ENCODE results near the gene LRRC53. TPM values are rescaled to one million over a fixed set of nuclear protein-coding genes. Genes with fewer than 3 reads are reported as not detected.

The LRRC53 gene
- polyA plus RNA-seq, 2 of the 4 experiments (the other 2 are of a cell fraction): not detected

DNA sequence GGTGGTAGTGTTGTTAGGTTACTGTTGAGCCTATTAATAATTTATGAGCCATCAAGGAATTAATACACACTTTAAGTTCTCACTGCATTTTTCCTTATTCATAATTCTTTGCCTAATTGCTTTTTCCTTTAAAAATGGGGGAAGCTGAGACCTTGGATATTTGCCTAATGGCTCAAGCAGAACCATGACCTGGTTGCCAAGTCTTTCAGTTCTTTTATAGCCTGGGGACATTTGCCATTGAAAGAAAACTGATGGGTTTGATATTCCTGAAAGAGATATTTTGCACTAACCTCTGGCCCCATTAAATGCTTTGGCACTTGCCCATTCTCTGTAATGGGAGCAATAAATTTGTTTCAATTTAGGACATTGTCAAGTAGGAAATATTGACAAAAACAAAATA, 18.5 kb upstream of the LRRC53 start:
- H3K4me1 ChIP-seq: no peaks in the 10 kb centered on the region
- ChIA-PET POLR2A (no interaction called here), CTCF (no interaction called here)
- H3K27ac ChIP-seq: no peak overlapping the region
- no peaks in the 10 kb centered on the region for H3K9me3 ChIP-seq
- H3K4me2 ChIP-seq: no peak overlapping the region
- ATAC-seq: no peak
- TF ChIP-seq KDM5A (IDR thresholded peaks at IDR 0.05) (no peak), FOSL2 (IDR thresholded peaks at IDR 0.05) (no peak), FOSL2 (CRISPR knock-in tag; IDR thresholded peaks at IDR 0.05) (no peak), HOXB5 (CRISPR knock-in tag; IDR thresholded peaks at IDR 0.05) (no peak), HDAC2 (IDR thresholded peaks at IDR 0.05) (no peak), FOSB (CRISPR knock-in tag; IDR thresholded peaks at IDR 0.05) (no peak), SREBF2 (IDR thresholded peaks at IDR 0.05) (no peak), JUNB (IDR thresholded peaks at IDR 0.05) (no peak), NPAS2 (CRISPR knock-in tag; IDR thresholded peaks at IDR 0.05; ENCODE audit: borderline replicate concordance) (no peak), EHMT2 (IDR thresholded peaks at IDR 0.05; ENCODE audit: low read depth) (no peak)
- TF ChIP-seq, protein P1, sequence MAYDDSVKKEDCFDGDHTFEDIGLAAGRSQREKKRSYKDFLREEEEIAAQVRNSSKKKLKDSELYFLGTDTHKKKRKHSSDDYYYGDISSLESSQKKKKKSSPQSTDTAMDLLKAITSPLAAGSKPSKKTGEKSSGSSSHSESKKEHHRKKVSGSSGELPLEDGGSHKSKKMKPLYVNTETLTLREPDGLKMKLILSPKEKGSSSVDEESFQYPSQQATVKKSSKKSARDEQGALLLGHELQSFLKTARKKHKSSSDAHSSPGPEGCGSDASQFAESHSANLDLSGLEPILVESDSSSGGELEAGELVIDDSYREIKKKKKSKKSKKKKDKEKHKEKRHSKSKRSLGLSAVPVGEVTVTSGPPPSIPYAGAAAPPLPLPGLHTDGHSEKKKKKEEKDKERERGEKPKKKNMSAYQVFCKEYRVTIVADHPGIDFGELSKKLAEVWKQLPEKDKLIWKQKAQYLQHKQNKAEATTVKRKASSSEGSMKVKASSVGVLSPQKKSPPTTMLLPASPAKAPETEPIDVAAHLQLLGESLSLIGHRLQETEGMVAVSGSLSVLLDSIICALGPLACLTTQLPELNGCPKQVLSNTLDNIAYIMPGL (CRISPR knock-in tag; IDR thresholded peaks at IDR 0.05; ENCODE audit: borderline replicate concordance): no peak
- TF ChIP-seq, protein P2, sequence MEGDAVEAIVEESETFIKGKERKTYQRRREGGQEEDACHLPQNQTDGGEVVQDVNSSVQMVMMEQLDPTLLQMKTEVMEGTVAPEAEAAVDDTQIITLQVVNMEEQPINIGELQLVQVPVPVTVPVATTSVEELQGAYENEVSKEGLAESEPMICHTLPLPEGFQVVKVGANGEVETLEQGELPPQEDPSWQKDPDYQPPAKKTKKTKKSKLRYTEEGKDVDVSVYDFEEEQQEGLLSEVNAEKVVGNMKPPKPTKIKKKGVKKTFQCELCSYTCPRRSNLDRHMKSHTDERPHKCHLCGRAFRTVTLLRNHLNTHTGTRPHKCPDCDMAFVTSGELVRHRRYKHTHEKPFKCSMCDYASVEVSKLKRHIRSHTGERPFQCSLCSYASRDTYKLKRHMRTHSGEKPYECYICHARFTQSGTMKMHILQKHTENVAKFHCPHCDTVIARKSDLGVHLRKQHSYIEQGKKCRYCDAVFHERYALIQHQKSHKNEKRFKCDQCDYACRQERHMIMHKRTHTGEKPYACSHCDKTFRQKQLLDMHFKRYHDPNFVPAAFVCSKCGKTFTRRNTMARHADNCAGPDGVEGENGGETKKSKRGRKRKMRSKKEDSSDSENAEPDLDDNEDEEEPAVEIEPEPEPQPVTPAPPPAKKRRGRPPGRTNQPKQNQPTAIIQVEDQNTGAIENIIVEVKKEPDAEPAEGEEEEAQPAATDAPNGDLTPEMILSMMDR (IDR thresholded peaks at IDR 0.05): no peak
- TF ChIP-seq, protein P3, sequence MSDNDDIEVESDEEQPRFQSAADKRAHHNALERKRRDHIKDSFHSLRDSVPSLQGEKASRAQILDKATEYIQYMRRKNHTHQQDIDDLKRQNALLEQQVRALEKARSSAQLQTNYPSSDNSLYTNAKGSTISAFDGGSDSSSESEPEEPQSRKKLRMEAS (IDR thresholded peaks at IDR 0.05): no peak
- TF ChIP-seq, protein P4, sequence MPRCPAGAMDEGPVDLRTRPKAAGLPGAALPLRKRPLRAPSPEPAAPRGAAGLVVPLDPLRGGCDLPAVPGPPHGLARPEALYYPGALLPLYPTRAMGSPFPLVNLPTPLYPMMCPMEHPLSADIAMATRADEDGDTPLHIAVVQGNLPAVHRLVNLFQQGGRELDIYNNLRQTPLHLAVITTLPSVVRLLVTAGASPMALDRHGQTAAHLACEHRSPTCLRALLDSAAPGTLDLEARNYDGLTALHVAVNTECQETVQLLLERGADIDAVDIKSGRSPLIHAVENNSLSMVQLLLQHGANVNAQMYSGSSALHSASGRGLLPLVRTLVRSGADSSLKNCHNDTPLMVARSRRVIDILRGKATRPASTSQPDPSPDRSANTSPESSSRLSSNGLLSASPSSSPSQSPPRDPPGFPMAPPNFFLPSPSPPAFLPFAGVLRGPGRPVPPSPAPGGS (IDR thresholded peaks at IDR 0.05): no peak
- FAIRE-seq: no peak
- no peak overlapping the region for H3K4me3 ChIP-seq
- DNase-seq (ENCODE audit: low read depth in 1 of 2, low spot score in 1 of 2): no peak

DNA sequence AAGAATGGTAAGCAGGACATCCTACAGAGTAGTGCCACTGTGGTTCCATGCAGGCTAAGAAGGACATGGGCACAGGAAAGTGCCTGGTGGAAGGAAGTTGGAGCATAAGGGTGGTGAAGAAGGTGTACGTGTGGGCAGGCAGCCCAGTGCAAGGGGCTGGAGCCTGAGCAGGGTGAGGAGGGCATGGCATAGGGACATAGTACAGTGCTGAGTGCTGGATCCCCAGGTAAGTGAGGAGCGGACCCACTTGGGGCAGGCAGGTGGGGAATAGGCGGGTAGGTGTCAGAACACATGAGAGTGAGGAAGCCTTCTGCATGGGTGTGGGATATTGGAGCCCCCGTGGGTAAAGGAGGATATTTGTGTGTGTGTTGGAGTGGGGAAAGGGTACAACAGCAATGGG, 15.7 kb upstream of the LRRC53 start:
- Histone ChIP-seq H3K9me3 (no peaks in the 10 kb centered on the region), H3K4me1 (no peaks in the 10 kb centered on the region), H3K27ac (no peak overlapping the region), H3K4me3 (no peak overlapping the region), H3K4me2 (no peak overlapping the region)
- CTCF ChIA-PET: no interaction called here
- DNase-seq (ENCODE audit: low read depth in 1 of 2, low spot score in 1 of 2) (no peak), ATAC-seq (no peak), FAIRE-seq (no peak)
- POLR2A ChIA-PET: no interaction called here
- WGBS (ENCODE audit: missing lambda C conversion rate): 8% methylated on average over 4 of the region's 4 CpGs
- TF ChIP-seq, protein P5, sequence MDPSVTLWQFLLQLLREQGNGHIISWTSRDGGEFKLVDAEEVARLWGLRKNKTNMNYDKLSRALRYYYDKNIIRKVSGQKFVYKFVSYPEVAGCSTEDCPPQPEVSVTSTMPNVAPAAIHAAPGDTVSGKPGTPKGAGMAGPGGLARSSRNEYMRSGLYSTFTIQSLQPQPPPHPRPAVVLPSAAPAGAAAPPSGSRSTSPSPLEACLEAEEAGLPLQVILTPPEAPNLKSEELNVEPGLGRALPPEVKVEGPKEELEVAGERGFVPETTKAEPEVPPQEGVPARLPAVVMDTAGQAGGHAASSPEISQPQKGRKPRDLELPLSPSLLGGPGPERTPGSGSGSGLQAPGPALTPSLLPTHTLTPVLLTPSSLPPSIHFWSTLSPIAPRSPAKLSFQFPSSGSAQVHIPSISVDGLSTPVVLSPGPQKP (IDR thresholded peaks at IDR 0.05; ENCODE audit: low read depth, low read length): no peak
- no peak for TF ChIP-seq HOXB13 (CRISPR knock-in tag; IDR thresholded peaks at IDR 0.05; ENCODE audit: low read depth)
- no peak for TF ChIP-seq HDAC2 (IDR thresholded peaks at IDR 0.05)

DNA sequence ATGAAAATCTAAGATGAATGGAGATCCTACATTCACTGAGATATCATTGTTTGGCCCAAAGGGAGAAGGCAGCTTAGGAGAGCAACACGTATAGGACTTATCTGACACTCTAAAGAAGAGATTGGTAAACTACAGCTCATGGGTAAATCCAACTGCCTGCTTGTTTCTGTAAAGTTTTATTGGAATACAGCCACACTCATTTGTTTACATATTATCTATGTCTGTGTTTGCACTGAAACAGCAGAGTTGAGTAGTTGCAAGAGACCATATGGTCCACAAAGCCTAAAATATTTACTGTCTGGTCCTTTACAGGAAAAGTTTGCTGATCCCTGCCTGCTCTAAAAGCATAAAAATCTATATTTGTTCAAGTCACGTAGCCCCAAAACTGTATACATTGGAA, 14.3 kb upstream of the LRRC53 start:
- 0% methylated on average over 2 of the region's 2 CpGs for WGBS (ENCODE audit: missing lambda C conversion rate)
- DNase-seq (ENCODE audit: low read depth in 1 of 2, low spot score in 1 of 2) (no peak), ATAC-seq (no peak), FAIRE-seq (no peak)
- H3K4me1 ChIP-seq: no peaks in the 10 kb centered on the region
- H3K4me3 ChIP-seq: no peak overlapping the region
- H3K27ac ChIP-seq: no peak overlapping the region
- POLR2A ChIA-PET: no interaction called here
- H3K9me3 ChIP-seq: no peaks in the 10 kb centered on the region
- no peak overlapping the region for H3K4me2 ChIP-seq
- CTCF ChIA-PET: no interaction called here
- TF ChIP-seq, protein P4 (IDR thresholded peaks at IDR 0.05): no peak
- TF ChIP-seq, protein P6, sequence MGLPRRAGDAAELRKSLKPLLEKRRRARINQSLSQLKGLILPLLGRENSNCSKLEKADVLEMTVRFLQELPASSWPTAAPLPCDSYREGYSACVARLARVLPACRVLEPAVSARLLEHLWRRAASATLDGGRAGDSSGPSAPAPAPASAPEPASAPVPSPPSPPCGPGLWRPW (IDR thresholded peaks at IDR 0.05): no peak
- TF ChIP-seq, protein P7, sequence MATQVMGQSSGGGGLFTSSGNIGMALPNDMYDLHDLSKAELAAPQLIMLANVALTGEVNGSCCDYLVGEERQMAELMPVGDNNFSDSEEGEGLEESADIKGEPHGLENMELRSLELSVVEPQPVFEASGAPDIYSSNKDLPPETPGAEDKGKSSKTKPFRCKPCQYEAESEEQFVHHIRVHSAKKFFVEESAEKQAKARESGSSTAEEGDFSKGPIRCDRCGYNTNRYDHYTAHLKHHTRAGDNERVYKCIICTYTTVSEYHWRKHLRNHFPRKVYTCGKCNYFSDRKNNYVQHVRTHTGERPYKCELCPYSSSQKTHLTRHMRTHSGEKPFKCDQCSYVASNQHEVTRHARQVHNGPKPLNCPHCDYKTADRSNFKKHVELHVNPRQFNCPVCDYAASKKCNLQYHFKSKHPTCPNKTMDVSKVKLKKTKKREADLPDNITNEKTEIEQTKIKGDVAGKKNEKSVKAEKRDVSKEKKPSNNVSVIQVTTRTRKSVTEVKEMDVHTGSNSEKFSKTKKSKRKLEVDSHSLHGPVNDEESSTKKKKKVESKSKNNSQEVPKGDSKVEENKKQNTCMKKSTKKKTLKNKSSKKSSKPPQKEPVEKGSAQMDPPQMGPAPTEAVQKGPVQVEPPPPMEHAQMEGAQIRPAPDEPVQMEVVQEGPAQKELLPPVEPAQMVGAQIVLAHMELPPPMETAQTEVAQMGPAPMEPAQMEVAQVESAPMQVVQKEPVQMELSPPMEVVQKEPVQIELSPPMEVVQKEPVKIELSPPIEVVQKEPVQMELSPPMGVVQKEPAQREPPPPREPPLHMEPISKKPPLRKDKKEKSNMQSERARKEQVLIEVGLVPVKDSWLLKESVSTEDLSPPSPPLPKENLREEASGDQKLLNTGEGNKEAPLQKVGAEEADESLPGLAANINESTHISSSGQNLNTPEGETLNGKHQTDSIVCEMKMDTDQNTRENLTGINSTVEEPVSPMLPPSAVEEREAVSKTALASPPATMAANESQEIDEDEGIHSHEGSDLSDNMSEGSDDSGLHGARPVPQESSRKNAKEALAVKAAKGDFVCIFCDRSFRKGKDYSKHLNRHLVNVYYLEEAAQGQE (IDR thresholded peaks at IDR 0.05): no peak
- TF ChIP-seq RARB (CRISPR knock-in tag; IDR thresholded peaks at IDR 0.05) (no peak), CHD4 (IDR thresholded peaks at IDR 0.05; ENCODE audit: borderline replicate concordance) (no peak), FOXS1 (CRISPR knock-in tag; IDR thresholded peaks at IDR 0.05) (no peak), MAFK (IDR thresholded peaks at IDR 0.05; ENCODE audit: partially characterized antibody) (no peak), CBX8 (IDR thresholded peaks at IDR 0.05) (no peak), ESRRA (IDR thresholded peaks at IDR 0.05; ENCODE audit: borderline replicate concordance, low read length) (no peak), NPAS2 (CRISPR knock-in tag; IDR thresholded peaks at IDR 0.05; ENCODE audit: borderline replicate concordance) (no peak)
